HCT116 (cell line): ENCODE data around the gene S1PR4. TPM values are rescaled to one million over a fixed set of nuclear protein-coding genes. Genes with fewer than 3 reads are reported as not detected.
"Not testable (repeated sequence)": the region's sequence is repeated elsewhere in the genome, so short reads cannot be mapped to it uniquely, and the experiment has no call there.

ENCODE experiments used
- ATAC-seq: fragments of 200-7000 bp; cut with Tn5 transposase; 2 replicates; pipeline ENCODE4 v1.9.1; 2020; ENCODE audit warnings: mild to moderate bottlenecking, moderate library complexity
- BruUV-seq: library from RNA; stranded (reverse); fragments of 400-500 nt; replicated peaks from 2 replicates; lab custom pipeline; 2021; lab: Mats Ljungman, UMichigan
- CTCF ChIA-PET: fragments of 300-600 bp; sonication (Branson Sonifier 250); formaldehyde crosslinking; loops from one replicate; lab custom pipeline; 2021; ENCODE audit warnings: antibody characterized with exemption; lab: Charles Lee
- POLR2A ChIA-PET: fragments of 300-600, 350-600 bp; sonication (Branson Sonifier 250); formaldehyde crosslinking; loops from one replicate; lab custom pipeline; 2021; ENCODE audit warnings: antibody characterized with exemption; lab: Charles Lee
- RAD21 ChIA-PET, 2 experiments: fragments of 300-600 bp; sonication (Branson Sonifier 250); formaldehyde crosslinking; loops; one replicate each; lab custom pipeline; 2023; ENCODE audit warnings: low total read pairs in 2 of 2; ENCODE audit not compliant: uncharacterized antibody in 2 of 2, unreplicated experiment in 2 of 2, low non-redundant PET in 1 of 2; lab: Charles Lee
- DNase-seq: peaks from one replicate; pipeline ENCODE4 v3.0.0-alpha.2; 2010; ENCODE audit warnings: low read depth, low spot score
- H2AFZ ChIP-seq: fragments of 200-600 bp; shearing (Covaris generic), sonication (generic); 2 replicates; pipeline ENCODE4 v1.6.1; 2017; ENCODE audit warnings: low read depth, mixed run types, mixed read lengths, antibody characterized with exemption, low read length; ENCODE audit not compliant: poor library complexity, severe bottlenecking
- H3K27ac ChIP-seq: 2 replicates; pipeline ENCODE4 v1.5.1; 2012; ENCODE audit warnings: low read depth, low read length
- H3K27me3 ChIP-seq: fragments of 200-600 bp; sonication (generic); 2 replicates; pipeline ENCODE4 v1.6.1; 2016; ENCODE audit warnings: mixed run types, low read length, mixed read lengths; ENCODE audit not compliant: insufficient read depth
- H3K36me3 ChIP-seq, 2 experiments: fragments of 200-500 bp in 1 of 2; fragments of 200-600 bp in 1 of 2; sonication (Bioruptor generic) in 1 of 2; sonication (generic) in 1 of 2; 2 replicates each; pipeline versions ENCODE4 v1.5.1 to v1.6.1; 2014 to 2016; ENCODE audit warnings: low read length in 2 of 2, inconsistent platforms in 1 of 2, mixed read lengths in 1 of 2, mixed run types in 1 of 2; ENCODE audit not compliant: insufficient read depth in 2 of 2, control insufficient read depth in 1 of 2
- H3K4me1 ChIP-seq, 2 experiments: fragments of 200-600 bp in 1 of 2; sonication (generic) in 1 of 2; 2 replicates each; pipeline versions ENCODE4 v1.5.1 to v1.6.1; 2012 to 2017; ENCODE audit warnings: low read length in 2 of 2, inconsistent platforms in 1 of 2, mild to moderate bottlenecking in 1 of 2, mixed read lengths in 1 of 2, mixed run types in 1 of 2, moderate library complexity in 1 of 2; ENCODE audit not compliant: insufficient read depth in 2 of 2, control insufficient read depth in 1 of 2
- H3K4me2 ChIP-seq: fragments of 200-600 bp; sonication (generic); 2 replicates; pipeline ENCODE4 v1.6.1; 2017; ENCODE audit warnings: mixed run types, low read length, mixed read lengths
- H3K4me3 ChIP-seq, 2 experiments: fragments of 200-600 bp in 1 of 2; sonication (generic) in 1 of 2; replicated peaks in 1 of 2; 2 replicates each; pipeline ENCODE4 v1.5.1; 2011 to 2016; ENCODE audit warnings: low read length in 2 of 2, control low read depth in 1 of 2, low read depth in 1 of 2, mild to moderate bottlenecking in 1 of 2, mixed read lengths in 1 of 2, mixed run types in 1 of 2
- H3K79me2 ChIP-seq: fragments of 200-600 bp; sonication (generic); 2 replicates; pipeline ENCODE4 v1.6.1; 2017; ENCODE audit warnings: mild to moderate bottlenecking, mixed run types, low read length, moderate library complexity, mixed read lengths; ENCODE audit not compliant: insufficient read depth
- H3K9ac ChIP-seq: fragments of 200-600 bp; sonication (generic); 2 replicates; pipeline ENCODE4 v1.6.1; 2016; ENCODE audit warnings: low read length, mixed read lengths
- H3K9me2 ChIP-seq: fragments of 200-600 bp; sonication (generic), shearing (Covaris generic); 2 replicates; pipeline ENCODE4 v1.6.1; 2017; ENCODE audit warnings: mixed run types, mild to moderate bottlenecking, moderate library complexity; ENCODE audit not compliant: insufficient read depth
- H3K9me3 ChIP-seq, 2 experiments: fragments of 200-500 bp in 1 of 2; fragments of 200-600 bp in 1 of 2; sonication (Bioruptor generic) in 1 of 2; sonication (generic) in 1 of 2; 2 replicates each; pipeline ENCODE4 v1.6.1; 2014 to 2017; ENCODE audit warnings: low read length in 2 of 2, mixed read lengths in 2 of 2, inconsistent platforms in 1 of 2, low read depth in 1 of 2, mild to moderate bottlenecking in 1 of 2, mixed run types in 1 of 2, moderate library complexity in 1 of 2; ENCODE audit not compliant: control insufficient read depth in 1 of 2, insufficient read depth in 1 of 2
- H4K20me1 ChIP-seq: fragments of 200-600 bp; sonication (generic), shearing (Covaris generic); 2 replicates; pipeline ENCODE4 v1.6.1; 2017; ENCODE audit warnings: mixed run types, mild to moderate bottlenecking, moderate library complexity; ENCODE audit not compliant: insufficient read depth
- CBX3 ChIP-seq: IDR thresholded peaks from 2 replicates; pipeline ENCODE4 v1.6.1; 2012; ENCODE audit warnings: low read depth
- CEBPB ChIP-seq: IDR thresholded peaks from 2 replicates; pipeline ENCODE4 v1.6.1; 2012; ENCODE audit warnings: low read depth
- CTCF ChIP-seq, 3 experiments: fragments of 200-600 bp in 1 of 3; sonication (generic) in 1 of 3; IDR thresholded peaks in 2 of 3; conservative IDR thresholded peaks in 1 of 3; 2 replicates each; pipeline ENCODE4 v1.5.1; 2012 to 2017; ENCODE audit warnings: low read depth in 2 of 3, low read length in 2 of 3, antibody characterized with exemption in 1 of 3, borderline replicate concordance in 1 of 3, control low read depth in 1 of 3, mild to moderate bottlenecking in 1 of 3, mixed read lengths in 1 of 3, mixed run types in 1 of 3, moderate library complexity in 1 of 3; ENCODE audit not compliant: insufficient read depth in 1 of 3
- JUND ChIP-seq: IDR thresholded peaks from 2 replicates; pipeline ENCODE4 v1.6.1; 2012
- MAX ChIP-seq: IDR thresholded peaks from 2 replicates; pipeline ENCODE4 v1.6.1; 2012
- POLR2A ChIP-seq: IDR thresholded peaks from 2 replicates; pipeline ENCODE4 v1.7.0; 2011; ENCODE audit warnings: borderline replicate concordance; ENCODE audit not compliant: insufficient read depth, insufficient read length; ENCODE audit errors: extremely low read depth
- POLR2AphosphoS5 ChIP-seq: IDR thresholded peaks from 2 replicates; pipeline ENCODE4 v1.6.1; 2011; ENCODE audit warnings: mild to moderate bottlenecking, low read depth, low read length, moderate library complexity
- RAD21 ChIP-seq: IDR thresholded peaks from 2 replicates; pipeline ENCODE4 v1.6.1; 2012; ENCODE audit warnings: low read depth, mild to moderate bottlenecking
- SRF ChIP-seq: IDR thresholded peaks from 2 replicates; pipeline ENCODE4 v1.6.1; 2012; ENCODE audit warnings: low read depth
- ZBTB33 ChIP-seq: IDR thresholded peaks from 2 replicates; pipeline ENCODE4 v1.6.1; 2011; ENCODE audit warnings: mild to moderate bottlenecking, low read length, moderate library complexity; ENCODE audit not compliant: insufficient replicate concordance; ENCODE audit errors: extremely low read depth
- ZFX ChIP-seq: fragments of 450-650 bp; IDR thresholded peaks from 2 replicates; pipeline ENCODE4 v1.6.1; 2017
- intact Hi-C: fragments of 100-400 bp; cut with micrococcal nuclease; formaldehyde crosslinking; loops from 2 replicates; pipeline ENCODE4 v1.10.0; 2022
- total RNA-seq: library from RNA; stranded (reverse); gene quantifications from one replicate; pipeline ENCODE4 v1.2.1, GENCODE V29; 2021; ENCODE audit not compliant: unreplicated experiment

S1PR4 gene
- total RNA-seq, 1 experiment from 2014 or later: 0.71 TPM

GRCh38 chr19:3202895-3203294, 24.3 kb downstream of the S1PR4 start:
- H3K9me3 ChIP-seq, RAD21 ChIA-PET, CTCF ChIA-PET: not testable (repeated sequence)

GRCh38 chr19:3203805-3204645, 25.5 kb downstream of the S1PR4 start:
- CTCF ChIA-PET: no interaction called here
- BruUV-seq: no TSS peak
- ATAC-seq: no peak
- Histone ChIP-seq H4K20me1 (no peaks in the 10 kb centered on the region), H3K4me2 (no peak overlapping the region), H3K9me3 (no peaks in the 10 kb centered on the region), H3K27ac (no peak overlapping the region), H3K79me2 (no peaks in the 10 kb centered on the region), H3K36me3 (peaks cover 18 to 31% of the 10 kb centered on the region in 2 experiments; a peak in 3 of 4 replicates), H3K9me2 (no peaks in the 10 kb centered on the region), H3K4me1 (no peaks in the 10 kb centered on the region), H3K4me3 (no peak overlapping the region), H3K9ac (no peak overlapping the region), H3K27me3 (no peaks in the 10 kb centered on the region), H2AFZ (no peak overlapping the region)
- RAD21 ChIA-PET: no interaction called here
- POLR2A ChIA-PET: no interaction called here
- DNase-seq: no peak
- intact Hi-C loops: no loop called here
- TF ChIP-seq CBX3 (no peak), JUND (no peak), CEBPB (no peak), RAD21 (no peak), ZBTB33 (no peak), ZFX (no peak), CTCF (IDR thresholded peaks at IDR 0.05 in 2 of 3, conservative IDR thresholded peaks at IDR 0.05 in 1 of 3; ENCODE audit: borderline replicate concordance in 1 of 3, insufficient read depth in 1 of 3, low read depth in 2 of 3, low read length in 2 of 3) (no peak), SRF (no peak), POLR2A (no peak), MAX (no peak), POLR2AphosphoS5 (no peak)

More at GRCh38 chr19:3202895-3203294, 24.3 kb downstream of the S1PR4 start:
- H3K4me3 ChIP-seq, H3K9ac ChIP-seq, H3K9me2 ChIP-seq, H4K20me1 ChIP-seq, H2AFZ ChIP-seq, H3K4me1 ChIP-seq, POLR2A ChIA-PET, H3K27ac ChIP-seq, DNase-seq, H3K79me2 ChIP-seq, H3K4me2 ChIP-seq, H3K27me3 ChIP-seq, ATAC-seq, BruUV-seq, intact Hi-C loops: not testable (repeated sequence)
- peaks cover 18 to 25% of the 10 kb centered on the region in 2 experiments; a peak in 2 of 4 replicates for H3K36me3 ChIP-seq
